H9 (cell line): ENCODE data around the gene TAS2R14. TPM values are rescaled to one million over a fixed set of nuclear protein-coding genes. Genes with fewer than 3 reads are reported as not detected.

Experiments
- DNase-seq: peaks from one replicate; pipeline ENCODE4 v3.0.0-alpha.2; 2017
- H2AFZ ChIP-seq: one replicate; pipeline ENCODE4 v1.6.1; 2013; ENCODE audit warnings: mild to moderate bottlenecking, low read length, control low read depth, moderate library complexity
- H2AK5ac ChIP-seq: 2 replicates; pipeline ENCODE4 v1.6.1; 2013; ENCODE audit warnings: low read length, control low read depth, mixed read lengths; ENCODE audit not compliant: insufficient read length
- H2BK120ac ChIP-seq: one replicate; pipeline ENCODE4 v1.6.1; 2013; ENCODE audit warnings: low read depth, mild to moderate bottlenecking, low read length, control low read depth, inconsistent platforms; ENCODE audit not compliant: poor library complexity, severe bottlenecking
- H2BK12ac ChIP-seq: 2 replicates; pipeline ENCODE4 v1.6.1; 2013; ENCODE audit warnings: low read length, control low read depth, mixed read lengths, low read depth; ENCODE audit not compliant: insufficient read length
- H2BK15ac ChIP-seq: 2 replicates; pipeline ENCODE4 v1.6.1; 2013; ENCODE audit warnings: low read depth, low read length, control low read depth
- H2BK20ac ChIP-seq: one replicate; pipeline ENCODE4 v1.6.1; 2013; ENCODE audit warnings: low read depth, mild to moderate bottlenecking, low read length, control low read depth, inconsistent platforms; ENCODE audit not compliant: poor library complexity, severe bottlenecking
- H2BK5ac ChIP-seq: 2 replicates; pipeline ENCODE4 v1.6.1; 2013; ENCODE audit warnings: low read length, control low read depth, mixed read lengths; ENCODE audit not compliant: insufficient read length
- H3K14ac ChIP-seq: 2 replicates; pipeline ENCODE4 v1.6.1; 2013; ENCODE audit warnings: low read length, control low read depth; ENCODE audit not compliant: insufficient read depth
- H3K18ac ChIP-seq: 2 replicates; pipeline ENCODE4 v1.6.1; 2013; ENCODE audit warnings: low read depth, mild to moderate bottlenecking, mixed read lengths, low read length, control low read depth; ENCODE audit not compliant: insufficient read length
- H3K23ac ChIP-seq: 2 replicates; pipeline ENCODE4 v1.6.1; 2013; ENCODE audit warnings: low read length, control low read depth, mixed read lengths, low read depth; ENCODE audit not compliant: insufficient read length
- H3K23me2 ChIP-seq: 2 replicates; pipeline ENCODE4 v1.6.1; 2013; ENCODE audit warnings: low read depth, mild to moderate bottlenecking, mixed read lengths, low read length, control low read depth; ENCODE audit not compliant: insufficient read length, poor library complexity, severe bottlenecking
- H3K27ac ChIP-seq: 2 replicates; pipeline ENCODE4 v1.5.1; 2013; ENCODE audit warnings: low read length, control low read depth, mixed read lengths, low read depth; ENCODE audit not compliant: insufficient read length
- H3K27me3 ChIP-seq: 2 replicates; pipeline ENCODE4 v1.6.1; 2013; ENCODE audit warnings: low read length, control low read depth, inconsistent platforms; ENCODE audit not compliant: insufficient read depth
- H3K4ac ChIP-seq: 2 replicates; pipeline ENCODE4 v1.6.1; 2013; ENCODE audit warnings: low read depth, mild to moderate bottlenecking, control low read depth, inconsistent platforms, low read length, moderate library complexity
- H3K4me1 ChIP-seq: 2 replicates; pipeline ENCODE4 v1.6.1; 2013; ENCODE audit warnings: low read length, control low read depth, inconsistent platforms; ENCODE audit not compliant: insufficient read depth
- H3K4me2 ChIP-seq: 2 replicates; pipeline ENCODE4 v1.6.1; 2013; ENCODE audit warnings: low read length, control low read depth, mixed read lengths; ENCODE audit not compliant: insufficient read length, insufficient read depth
- H3K56ac ChIP-seq: 2 replicates; pipeline ENCODE4 v1.6.1; 2013; ENCODE audit warnings: low read depth, mild to moderate bottlenecking, mixed read lengths, low read length, control low read depth; ENCODE audit not compliant: insufficient read length
- H3K79me1 ChIP-seq: 2 replicates; pipeline ENCODE4 v1.6.1; 2013; ENCODE audit warnings: low read depth, mild to moderate bottlenecking, moderate library complexity, low read length, control low read depth, inconsistent platforms; ENCODE audit not compliant: insufficient read depth, poor library complexity, severe bottlenecking
- H3K79me2 ChIP-seq: 2 replicates; pipeline ENCODE4 v1.6.1; 2013; ENCODE audit warnings: low read length, control low read depth, inconsistent platforms; ENCODE audit not compliant: insufficient read depth
- H3K9ac ChIP-seq: 2 replicates; pipeline ENCODE4 v1.6.1; 2013; ENCODE audit warnings: low read length, control low read depth, mixed read lengths; ENCODE audit not compliant: insufficient read length; ENCODE audit errors: extremely low read depth
- H3K9me3 ChIP-seq: one replicate; pipeline ENCODE4 v1.6.1; 2013; ENCODE audit warnings: low read depth, low read length, inconsistent platforms; ENCODE audit not compliant: control insufficient read depth
- H3T11ph ChIP-seq: one replicate; pipeline ENCODE4 v1.6.1; 2013; ENCODE audit warnings: mild to moderate bottlenecking, low read length, control low read depth, inconsistent platforms
- H4K20me1 ChIP-seq: one replicate; pipeline ENCODE4 v1.6.1; 2013; ENCODE audit not compliant: control insufficient read depth, insufficient read length, insufficient read depth
- H4K5ac ChIP-seq: 2 replicates; pipeline ENCODE4 v1.6.1; 2013; ENCODE audit warnings: low read depth, mild to moderate bottlenecking, mixed read lengths, low read length, control low read depth; ENCODE audit not compliant: insufficient read length
- H4K8ac ChIP-seq: replicated peaks from 2 replicates; pipeline ENCODE4 v1.6.1; 2013; ENCODE audit warnings: low read length, control low read depth, mixed read lengths, low read depth; ENCODE audit not compliant: insufficient read length
- H4K91ac ChIP-seq: 2 replicates; pipeline ENCODE4 v1.6.1; 2013; ENCODE audit warnings: low read depth, mild to moderate bottlenecking, moderate library complexity, mixed read lengths, low read length, control low read depth; ENCODE audit not compliant: insufficient read length
- H3K27ac Mint-ChIP-seq, 3 experiments: 2 replicates in 2 of 3; 3 replicates in 1 of 3; pipeline ENCODE4 v1.8.0; 2020 to 2021; ENCODE audit warnings: mixed read lengths in 3 of 3, mild to moderate bottlenecking in 1 of 3, moderate library complexity in 1 of 3
- H3K27me3 Mint-ChIP-seq: 2 replicates; pipeline ENCODE4 v1.8.0; 2021; ENCODE audit warnings: low read depth, mild to moderate bottlenecking, moderate library complexity, mixed read lengths
- H3K36me3 Mint-ChIP-seq, 3 experiments: 2 replicates in 2 of 3; 3 replicates in 1 of 3; pipeline ENCODE4 v1.8.0; 2020 to 2021; ENCODE audit warnings: low read depth in 3 of 3, mixed read lengths in 3 of 3; ENCODE audit not compliant: insufficient read depth in 1 of 3
- H3K4me1 Mint-ChIP-seq, 2 experiments: 2 replicates each; pipeline ENCODE4 v1.8.0; 2020; ENCODE audit warnings: mixed read lengths in 2 of 2
- H3K4me3 Mint-ChIP-seq, 2 experiments: 2 replicates in 1 of 2; 3 replicates in 1 of 2; pipeline ENCODE4 v1.8.0; 2020 to 2021; ENCODE audit warnings: mild to moderate bottlenecking in 2 of 2, mixed read lengths in 2 of 2, moderate library complexity in 1 of 2
- H3K9me3 Mint-ChIP-seq, 2 experiments: 2 replicates in 1 of 2; 3 replicates in 1 of 2; pipeline ENCODE4 v1.8.0; 2020; ENCODE audit warnings: mild to moderate bottlenecking in 2 of 2, mixed read lengths in 2 of 2, moderate library complexity in 1 of 2
- WGBS: extraction: QIAGEN DNeasy Blood & Tissue Kit; methylation state at CpG from one replicate; pipeline ENCODE4 v1.1.7; 2013; ENCODE audit warnings: missing lambda C conversion rate, low lambda C conversion rate, mixed read lengths; ENCODE audit not compliant: insufficient read length; ENCODE audit errors: extremely low coverage; 5-methylcytosine and 5-hydroxymethylcytosine counted together
- total RNA-seq: library from RNA; stranded (reverse); gene quantifications from 2 replicates; pipeline ENCODE4 v1.2.1, GENCODE V29; 2021
- TF ChIP-seq, protein P1 (sequence below): fragments of 200-600 bp; sonication (generic); conservative IDR thresholded peaks from 3 replicates; pipeline ENCODE4 v1.8.0; 2021; ENCODE audit warnings: antibody characterized with exemption, mild to moderate bottlenecking

Gene TAS2R14
- total RNA-seq, 1 experiment from 2014 or later: 2.1 TPM

- no peak overlapping the region for H3K23ac ChIP-seq
- H3K4me1 ChIP-seq: peaks cover 2% of the 10 kb centered on the region; the same call in 1 of the 2 replicates
- no peaks in the 10 kb centered on the region for H3K23me2 ChIP-seq
- H2BK12ac ChIP-seq: no peak overlapping the region
- H3K4me3 Mint-ChIP-seq: no peak overlapping the region
- H3K14ac ChIP-seq: no peak overlapping the region
- H3K79me2 ChIP-seq: no peaks in the 10 kb centered on the region
- no peak overlapping the region for H2AK5ac ChIP-seq
- no peak overlapping the region for H2BK15ac ChIP-seq
- H3K79me1 ChIP-seq: no peaks in the 10 kb centered on the region
- H3T11ph ChIP-seq: no peak overlapping the region
- H3K36me3 Mint-ChIP-seq: peaks cover 43 to 59% (median 52%) of the 10 kb centered on the region in 3 experiments
- no peak overlapping the region for H3K18ac ChIP-seq
- H4K20me1 ChIP-seq: no peaks in the 10 kb centered on the region
- no peaks in the 10 kb centered on the region for H3K27me3 Mint-ChIP-seq
- H3K9me3 Mint-ChIP-seq: peaks cover 49% of the 10 kb centered on the region in 2 experiments
- no peak overlapping the region for H3K56ac ChIP-seq
- H2BK120ac ChIP-seq: no peak overlapping the region
- H3K4me1 Mint-ChIP-seq: peaks cover 15 to 17% of the 10 kb centered on the region in 2 experiments
- no peak overlapping the region for H4K5ac ChIP-seq
- H2BK20ac ChIP-seq: no peak overlapping the region
- WGBS: no CpG with 5 or more reads among the region's 2 CpGs
- no peak for DNase-seq
- H3K9me3 ChIP-seq: no peaks in the 10 kb centered on the region
- H2BK5ac ChIP-seq: no peak overlapping the region
- H3K4me2 ChIP-seq: no peak overlapping the region
- no peaks in the 10 kb centered on the region for H3K27me3 ChIP-seq
- TF ChIP-seq, protein P1, sequence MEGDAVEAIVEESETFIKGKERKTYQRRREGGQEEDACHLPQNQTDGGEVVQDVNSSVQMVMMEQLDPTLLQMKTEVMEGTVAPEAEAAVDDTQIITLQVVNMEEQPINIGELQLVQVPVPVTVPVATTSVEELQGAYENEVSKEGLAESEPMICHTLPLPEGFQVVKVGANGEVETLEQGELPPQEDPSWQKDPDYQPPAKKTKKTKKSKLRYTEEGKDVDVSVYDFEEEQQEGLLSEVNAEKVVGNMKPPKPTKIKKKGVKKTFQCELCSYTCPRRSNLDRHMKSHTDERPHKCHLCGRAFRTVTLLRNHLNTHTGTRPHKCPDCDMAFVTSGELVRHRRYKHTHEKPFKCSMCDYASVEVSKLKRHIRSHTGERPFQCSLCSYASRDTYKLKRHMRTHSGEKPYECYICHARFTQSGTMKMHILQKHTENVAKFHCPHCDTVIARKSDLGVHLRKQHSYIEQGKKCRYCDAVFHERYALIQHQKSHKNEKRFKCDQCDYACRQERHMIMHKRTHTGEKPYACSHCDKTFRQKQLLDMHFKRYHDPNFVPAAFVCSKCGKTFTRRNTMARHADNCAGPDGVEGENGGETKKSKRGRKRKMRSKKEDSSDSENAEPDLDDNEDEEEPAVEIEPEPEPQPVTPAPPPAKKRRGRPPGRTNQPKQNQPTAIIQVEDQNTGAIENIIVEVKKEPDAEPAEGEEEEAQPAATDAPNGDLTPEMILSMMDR: no peak
- H3K27ac Mint-ChIP-seq: peak overlapping the region in 1 of 3 experiments; percentile 97; a peak in 1 of 7 replicates
- H3K27ac ChIP-seq: no peak overlapping the region
- no peak overlapping the region for H3K4ac ChIP-seq
- no peak overlapping the region for H4K91ac ChIP-seq
- H3K9ac ChIP-seq: no peak overlapping the region
- H4K8ac ChIP-seq: no peak overlapping the region
- no peak overlapping the region for H2AFZ ChIP-seq
These were observed 4.1 kb upstream of the TAS2R14 start for GRCh38 chr12:10943167-10943566.
